ENCODE data around the gene NDUFAF8.
"Not testable (repeated sequence)": the region's sequence is repeated elsewhere in the genome, so short reads cannot be mapped to it uniquely, and the experiment has no call there.

Gene NDUFAF8

DNA sequence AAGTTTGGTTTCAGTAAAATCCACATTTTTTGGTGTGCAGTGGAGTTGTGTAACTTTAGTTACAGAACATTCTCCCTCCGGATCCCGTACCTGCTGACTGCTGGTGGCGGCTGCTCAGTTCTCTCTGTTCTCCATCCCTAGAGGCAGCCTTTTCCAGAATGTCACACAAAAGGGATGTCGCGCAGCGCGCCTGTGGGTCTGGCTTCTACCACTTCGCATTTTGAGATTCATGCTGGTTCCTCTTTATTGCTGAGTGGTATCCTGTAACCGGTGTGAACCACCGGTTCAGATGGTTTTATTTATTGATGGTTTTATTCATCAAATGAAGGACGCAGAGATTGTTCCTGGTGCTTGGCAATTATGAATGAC is 15.4 kb upstream of the NDUFAF8 start:
- peak in 1 of 2 experiments; percentile 26 for DNase-seq

DNA sequence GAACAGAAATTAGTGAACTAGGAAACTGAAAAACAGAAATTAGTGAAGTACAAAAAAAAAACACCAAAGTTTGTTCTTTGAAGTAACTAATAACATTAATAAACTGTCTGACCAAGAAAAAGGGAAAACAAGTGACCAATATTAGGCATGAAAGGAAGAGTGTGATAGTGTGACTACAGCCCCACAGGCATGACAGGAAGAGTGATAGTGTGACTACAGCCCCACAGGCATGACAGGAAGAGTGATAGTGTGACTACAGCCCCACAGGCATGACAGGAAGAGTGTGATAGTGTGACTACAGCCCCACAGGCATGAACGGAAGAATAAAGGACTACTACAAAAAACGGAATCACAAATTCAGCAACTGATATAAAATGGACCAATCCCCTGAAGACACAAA is 11.5 kb upstream of the NDUFAF8 start:
- DNase-seq = not testable (repeated sequence)

DNA sequence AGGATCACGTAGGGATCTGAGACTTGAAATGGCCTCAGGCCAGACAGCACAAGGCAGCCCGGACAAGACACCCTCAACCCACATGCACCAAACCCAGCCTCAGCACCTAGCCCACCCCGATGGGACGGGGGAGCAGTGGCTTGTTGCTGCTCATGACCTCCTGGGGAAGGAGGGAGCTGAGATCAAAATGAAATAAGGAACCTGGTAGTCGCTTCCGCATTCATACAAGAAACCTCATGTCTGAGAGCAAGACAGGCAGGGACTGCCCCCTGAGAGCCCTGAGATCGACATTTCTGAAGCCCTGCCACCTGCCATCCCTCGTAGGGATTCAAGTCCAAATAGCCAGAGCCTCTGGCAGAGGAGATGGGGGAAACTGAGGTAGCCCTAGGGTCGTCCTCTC is 10.7 kb upstream of the NDUFAF8 start:
- no peak for DNase-seq

DNA sequence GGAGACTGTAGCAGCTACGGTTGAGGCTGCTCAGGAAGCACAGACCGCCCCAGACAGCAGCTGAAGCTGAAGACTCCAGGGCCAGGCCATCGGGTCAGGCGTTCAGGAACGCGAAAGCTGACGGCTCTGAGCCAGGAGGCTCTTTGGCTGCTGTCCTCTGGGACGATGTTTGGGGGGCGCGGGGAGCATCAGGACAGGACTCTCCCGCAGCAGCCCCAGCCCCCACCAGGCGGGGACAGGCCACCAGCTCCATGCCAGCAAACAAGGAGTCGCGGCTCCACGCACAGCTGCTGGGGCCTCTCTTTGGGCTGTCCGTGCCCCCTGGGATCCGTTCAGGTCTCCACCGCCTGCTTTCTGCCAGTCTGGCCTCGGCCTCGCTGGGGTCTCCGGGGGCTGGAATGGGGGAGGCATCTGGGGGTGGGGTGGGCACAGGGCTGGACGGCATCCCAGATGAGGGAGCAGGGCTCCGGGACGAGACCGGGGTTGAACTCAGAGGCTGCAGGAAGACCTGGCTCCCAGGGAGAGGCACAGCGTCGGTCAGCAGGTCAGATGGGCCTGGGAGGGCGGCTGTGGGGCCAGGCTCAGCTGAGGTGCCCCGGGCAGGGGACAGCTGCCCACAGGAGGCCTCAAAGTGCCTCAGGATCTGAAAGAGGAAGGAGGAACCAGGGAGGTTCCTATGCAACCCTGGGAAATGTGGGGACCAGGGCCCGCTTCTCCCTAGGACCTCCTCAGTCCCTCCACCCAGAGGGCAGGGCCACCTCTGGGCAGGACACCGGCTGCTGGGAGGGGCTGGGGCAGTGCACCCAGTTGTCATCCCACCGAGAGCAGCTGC is 10.1 kb upstream of the NDUFAF8 start:
- no peak for DNase-seq

DNA sequence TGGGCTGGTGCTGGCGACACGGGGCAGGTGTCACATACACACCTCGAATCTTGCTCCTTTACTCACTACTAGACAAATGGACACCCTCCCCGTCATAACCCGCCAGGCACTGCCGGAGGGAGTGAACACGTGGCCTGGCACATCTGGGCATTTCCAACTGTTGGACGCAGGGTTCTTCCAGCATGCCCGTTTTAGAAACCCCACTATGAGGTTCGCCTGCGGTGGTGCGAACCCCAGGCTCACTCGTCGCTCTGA is 9.5 kb upstream of the NDUFAF8 start:
- no peak for DNase-seq

DNA sequence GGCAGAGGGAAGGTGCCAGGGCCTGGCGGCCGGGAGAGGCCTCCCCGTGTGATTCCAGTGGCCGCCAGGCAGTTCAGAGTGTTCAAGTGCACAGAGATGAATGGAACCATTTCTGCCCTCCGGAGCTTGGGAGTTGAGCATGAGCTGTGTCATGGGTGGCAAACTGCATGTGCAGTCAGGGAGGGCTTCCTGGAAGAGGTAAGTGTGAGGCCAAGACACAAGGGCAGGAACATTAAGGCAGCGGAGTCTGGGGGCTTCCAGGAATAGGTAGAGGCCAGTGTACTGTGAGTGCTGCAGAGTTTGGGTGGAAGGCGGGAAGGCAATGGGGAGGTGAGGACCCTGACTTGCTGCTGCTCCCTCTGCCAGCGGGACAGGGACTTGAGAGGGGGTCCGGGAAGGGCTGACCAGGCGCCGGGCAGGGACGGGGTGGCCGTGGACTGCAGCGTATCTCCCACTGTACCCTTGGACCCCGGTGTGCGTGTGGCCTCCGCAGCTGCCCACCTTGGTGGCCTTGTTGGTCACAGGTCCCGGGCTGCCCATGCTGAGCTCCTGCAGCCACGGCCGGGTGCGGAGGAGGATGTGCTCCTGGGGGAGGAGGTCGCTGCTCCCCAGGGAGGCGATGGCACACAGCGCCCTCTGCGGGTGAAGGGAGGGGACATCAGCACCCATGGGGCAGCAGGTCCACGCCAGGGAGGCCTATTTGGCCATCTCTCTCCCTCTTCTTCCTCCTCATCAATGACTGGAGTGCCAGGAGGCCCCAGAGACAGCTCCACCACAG is 8.9 kb upstream of the NDUFAF8 start:
- DNase-seq = no peak

DNA sequence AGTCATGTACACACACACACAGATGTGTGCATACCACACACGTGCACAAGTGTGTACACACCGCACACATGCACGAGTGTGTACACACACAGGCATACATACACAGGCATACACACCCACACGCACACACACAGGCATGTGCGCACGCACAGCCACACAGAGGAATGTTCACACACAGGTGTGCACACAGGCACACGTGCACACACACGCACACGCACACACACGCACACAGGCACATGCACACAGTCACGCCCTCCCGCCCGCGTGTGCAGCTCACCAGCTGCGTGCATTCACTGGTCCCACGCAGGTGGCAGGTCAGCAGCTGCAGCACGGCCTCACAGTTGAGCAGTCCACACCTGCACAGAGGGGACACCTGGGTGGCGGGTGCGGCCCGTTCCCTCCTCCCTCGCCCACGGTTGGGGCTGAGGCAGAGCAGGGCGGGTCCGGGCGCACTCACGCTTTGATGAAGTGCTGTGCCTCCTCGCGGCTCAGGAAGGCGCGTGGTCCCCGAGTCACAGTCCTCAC is 7.9 kb upstream of the NDUFAF8 start:
- no peak for DNase-seq

DNA sequence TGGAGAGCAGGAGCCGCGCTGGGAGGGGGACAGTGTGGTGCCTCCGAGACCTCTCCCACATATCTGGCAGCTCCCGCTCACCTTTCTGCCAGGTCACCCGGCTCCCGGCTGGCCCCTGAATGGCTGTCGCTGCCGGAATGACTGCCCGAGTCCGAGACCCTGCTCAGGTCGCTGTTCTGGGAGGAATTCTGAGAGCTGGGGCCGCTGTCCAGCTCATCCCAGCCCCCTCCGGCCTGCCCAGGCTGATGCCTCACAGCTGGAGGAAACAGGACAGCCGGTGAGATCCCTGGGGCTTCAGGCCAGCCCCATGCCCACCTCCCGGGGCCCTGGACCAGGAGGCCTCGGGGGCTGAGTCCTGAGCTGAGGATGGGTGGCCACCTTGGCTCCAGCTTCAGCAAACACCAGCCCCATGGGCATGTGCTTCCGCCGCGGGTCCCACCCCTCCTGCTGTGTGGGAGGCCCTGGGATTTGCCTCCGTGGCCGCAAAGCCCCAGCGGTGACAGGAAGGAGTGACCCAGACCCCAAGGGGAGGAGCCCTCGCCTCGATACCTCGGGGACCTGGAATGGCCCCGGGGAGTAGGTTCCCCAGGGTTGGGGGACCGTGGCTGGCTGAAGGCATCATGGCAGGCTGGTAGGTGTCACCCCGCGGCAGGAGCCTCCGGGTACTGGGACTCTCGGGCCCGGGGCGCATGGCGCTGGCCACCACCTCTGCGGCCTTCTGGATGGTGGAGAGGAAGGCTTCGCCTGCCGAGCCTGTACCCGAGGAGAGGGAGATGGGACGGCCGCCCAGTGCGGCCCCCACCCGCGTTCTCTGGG is 7.1 kb upstream of the NDUFAF8 start:
- DNase-seq = no peak

DNA sequence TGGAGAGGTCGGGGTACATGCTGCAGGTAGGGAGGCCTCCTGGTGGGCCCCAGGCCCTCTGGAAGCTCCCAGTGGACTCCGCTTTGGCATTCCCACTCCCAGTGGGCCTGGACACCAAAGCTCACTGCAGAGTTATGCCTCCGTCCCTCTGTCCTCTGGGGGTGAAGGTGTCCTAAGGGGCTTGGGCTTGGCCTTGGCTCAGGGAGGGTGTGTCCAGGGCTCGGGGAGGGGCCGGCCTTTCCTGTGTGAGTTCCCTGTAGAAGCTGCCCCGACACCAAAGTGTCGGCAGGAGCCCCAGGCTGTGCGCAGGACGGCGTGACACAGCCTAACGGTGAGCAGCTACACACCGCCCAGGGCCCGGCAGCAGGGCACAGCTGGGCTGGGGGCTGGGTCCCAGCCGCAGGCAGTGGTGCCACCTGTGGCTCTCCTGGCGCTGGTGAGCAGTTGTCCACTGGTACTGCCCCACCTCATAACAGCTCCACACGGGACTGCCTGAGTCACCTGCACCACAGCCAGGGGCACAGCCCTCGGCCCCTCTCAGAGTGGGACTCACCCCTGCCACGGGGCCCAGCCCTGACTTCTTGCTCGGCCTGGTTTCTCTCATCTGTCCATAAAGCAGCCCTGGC is 6.4 kb upstream of the NDUFAF8 start:
- no peak for DNase-seq

DNA sequence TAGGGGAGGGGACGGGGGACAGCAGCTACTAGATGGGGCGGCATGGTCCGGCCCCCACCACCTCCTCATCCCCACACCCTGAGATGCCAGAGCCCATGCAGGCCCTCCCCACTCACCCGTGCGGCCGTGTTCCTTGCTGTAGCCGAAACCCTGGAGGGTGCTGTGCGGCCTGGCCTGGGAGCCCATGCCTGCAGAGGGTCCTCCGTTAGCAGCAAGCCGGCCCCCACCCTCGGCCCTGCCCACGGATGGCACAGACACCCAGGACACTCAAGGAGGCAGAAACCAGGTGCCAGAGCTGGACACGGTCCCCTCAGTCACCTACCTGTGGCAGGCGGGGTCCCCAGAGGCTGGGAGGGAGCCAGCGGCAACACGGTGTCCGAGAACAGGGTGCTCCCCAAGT is 5.8 kb upstream of the NDUFAF8 start:
- no peak for DNase-seq

DNA sequence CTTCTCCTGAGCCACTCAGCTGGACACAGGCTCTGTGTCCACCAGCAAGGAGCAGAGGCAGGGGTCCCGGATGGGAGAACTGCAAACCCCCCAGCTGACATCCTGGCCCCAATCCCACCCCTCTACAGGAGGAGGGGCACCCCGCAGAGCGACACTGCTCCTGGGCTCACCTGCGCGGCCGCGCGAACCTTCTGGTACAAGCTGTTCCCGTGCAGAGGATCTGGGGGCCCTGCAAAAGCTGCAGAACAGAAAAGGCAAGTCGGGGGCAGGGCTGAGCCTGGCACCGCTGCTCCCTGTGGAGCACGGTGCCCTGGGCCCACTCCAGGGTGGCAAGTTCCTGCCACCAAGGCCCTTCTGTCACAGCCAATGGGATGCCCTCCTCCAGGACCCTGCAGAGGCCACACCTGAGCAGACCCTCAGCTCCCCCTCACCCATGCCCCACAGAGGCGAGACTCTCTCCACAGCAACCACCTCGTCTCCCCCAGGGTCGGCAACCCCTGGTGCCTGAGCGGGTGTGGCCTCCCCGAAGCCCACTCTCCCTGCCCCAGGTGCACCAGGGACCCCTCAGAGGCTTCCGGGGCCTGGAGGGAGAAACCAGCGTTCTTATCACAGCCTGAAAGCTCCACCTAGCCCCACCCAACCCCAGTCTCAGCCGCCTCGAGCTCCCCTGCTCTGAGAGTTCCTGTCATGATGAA is 5.2 kb upstream of the NDUFAF8 start:
- no peak for DNase-seq

DNA sequence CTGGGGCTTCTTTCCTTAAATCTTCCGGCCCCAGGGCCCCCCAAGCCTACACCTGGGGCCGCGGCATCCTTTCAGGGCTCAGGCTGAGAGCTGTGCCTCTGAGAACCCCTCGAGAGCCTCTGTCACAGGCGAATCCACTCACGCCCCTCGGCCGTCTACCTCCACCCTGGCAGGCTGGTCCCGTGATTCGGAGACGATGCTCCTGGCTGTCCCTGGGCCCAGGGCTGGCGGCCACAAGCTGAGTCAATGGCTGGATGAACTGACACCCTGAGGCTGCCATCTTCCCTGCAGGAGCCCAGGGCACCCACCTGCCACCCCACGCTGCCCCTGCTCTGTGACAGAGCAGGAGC is 4.6 kb upstream of the NDUFAF8 start:
- no peak for DNase-seq

DNA sequence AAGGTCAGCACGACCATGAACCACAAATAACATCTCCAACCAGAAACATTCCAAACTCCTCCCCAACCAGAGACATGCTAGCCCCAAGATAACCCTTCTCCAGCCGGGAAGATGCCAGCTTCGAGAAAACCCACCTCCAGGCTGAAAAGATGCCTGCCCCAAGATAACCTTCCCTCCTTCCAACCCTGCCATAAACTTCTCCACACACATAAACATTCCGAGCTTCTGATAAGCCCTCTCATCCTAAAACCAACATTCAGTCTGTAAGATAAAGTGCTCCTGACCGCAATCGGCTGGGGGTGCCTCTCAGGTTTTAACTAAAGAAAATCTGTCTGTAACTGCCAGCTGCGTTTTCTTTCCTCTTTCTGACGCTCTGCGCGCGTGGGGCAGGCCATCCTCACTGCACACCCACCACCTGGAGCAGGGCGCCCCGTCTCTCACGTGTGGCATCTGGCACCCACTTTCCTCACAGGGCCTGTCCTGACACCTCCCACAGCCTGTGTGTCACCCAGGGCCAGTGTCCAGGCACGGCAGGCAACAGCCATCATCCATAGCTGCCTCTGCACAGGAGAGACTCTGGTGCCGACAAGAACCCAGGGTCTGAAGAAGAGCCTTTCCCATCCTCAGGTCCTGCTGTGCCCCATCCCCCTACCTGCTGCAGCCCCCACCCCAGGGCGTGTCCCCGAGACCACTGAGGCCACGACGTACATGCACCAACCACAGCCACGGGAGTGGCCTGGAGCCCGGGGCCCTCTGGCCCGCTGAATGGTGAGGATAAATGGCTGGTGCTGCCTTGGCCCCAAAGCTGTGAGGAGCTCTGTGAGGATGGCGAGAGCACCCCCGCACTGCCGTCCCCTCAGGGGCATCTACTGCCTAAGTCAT is 3.9 kb upstream of the NDUFAF8 start:
- no peak for DNase-seq

DNA sequence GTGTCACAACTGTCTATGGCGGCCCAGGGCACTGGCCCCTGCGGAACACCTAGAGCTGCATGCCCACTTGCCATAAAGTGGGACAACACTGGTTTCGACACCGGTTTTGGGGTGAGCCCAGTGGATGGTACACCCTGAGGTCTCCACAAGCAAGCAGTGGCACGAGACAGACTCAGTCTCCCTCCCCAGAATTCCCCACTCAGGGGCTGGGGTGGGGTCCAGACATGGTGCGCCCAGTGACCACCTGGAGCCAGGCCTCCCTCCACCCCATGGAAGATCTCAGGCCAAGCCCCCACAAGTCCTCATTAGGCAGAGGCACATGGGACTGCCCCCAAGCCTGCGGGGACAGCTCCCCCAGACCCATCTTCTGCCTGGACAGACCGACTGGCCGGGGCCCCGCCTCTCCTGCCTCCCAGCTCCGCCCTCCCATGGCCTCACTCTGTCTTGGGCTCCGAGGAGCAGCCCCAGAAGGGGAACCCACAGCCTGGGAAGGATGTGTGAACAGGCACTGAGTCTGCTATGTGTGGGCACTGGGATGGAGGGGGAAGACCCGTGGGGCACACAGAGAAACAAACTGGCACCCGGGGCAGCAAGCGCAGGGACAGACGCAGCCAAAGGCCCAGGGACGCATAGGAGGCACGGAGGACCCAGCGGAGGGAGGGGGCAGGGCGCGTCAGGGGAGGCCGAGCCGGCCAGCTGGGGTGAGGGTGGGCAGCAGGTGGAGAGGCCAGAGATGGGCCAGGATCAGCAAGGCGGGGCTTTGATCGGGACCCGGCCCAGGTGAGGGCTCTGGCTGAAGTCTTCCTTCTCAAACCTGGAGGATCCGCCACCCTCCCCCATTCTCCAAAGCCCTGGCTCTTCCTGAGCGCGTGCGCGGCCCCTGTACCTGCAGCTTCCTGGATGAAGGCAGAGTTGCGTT is 3.0 kb upstream of the NDUFAF8 start:
- DNase-seq = no peak

DNA sequence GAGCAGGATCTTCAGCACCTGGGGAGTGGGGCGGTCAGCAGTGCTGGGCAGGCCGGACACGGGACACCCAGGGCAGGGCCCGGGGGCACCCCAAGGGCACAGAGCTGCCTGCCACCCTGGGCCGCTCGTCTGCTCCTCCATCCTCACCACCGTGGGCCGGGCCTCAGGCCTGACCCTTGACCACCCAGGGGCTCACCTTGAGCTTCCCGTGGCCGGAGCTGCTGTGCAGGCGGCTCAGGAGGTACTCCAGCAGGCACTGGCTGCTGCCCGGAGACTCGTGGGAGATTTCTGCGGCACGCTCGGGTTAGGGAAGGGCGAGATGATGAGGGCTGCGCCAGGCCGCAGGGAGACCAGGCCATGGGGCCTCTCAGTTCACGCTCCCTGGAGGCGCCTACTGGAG is 2.3 kb upstream of the NDUFAF8 start:
- DNase-seq = no peak

DNA sequence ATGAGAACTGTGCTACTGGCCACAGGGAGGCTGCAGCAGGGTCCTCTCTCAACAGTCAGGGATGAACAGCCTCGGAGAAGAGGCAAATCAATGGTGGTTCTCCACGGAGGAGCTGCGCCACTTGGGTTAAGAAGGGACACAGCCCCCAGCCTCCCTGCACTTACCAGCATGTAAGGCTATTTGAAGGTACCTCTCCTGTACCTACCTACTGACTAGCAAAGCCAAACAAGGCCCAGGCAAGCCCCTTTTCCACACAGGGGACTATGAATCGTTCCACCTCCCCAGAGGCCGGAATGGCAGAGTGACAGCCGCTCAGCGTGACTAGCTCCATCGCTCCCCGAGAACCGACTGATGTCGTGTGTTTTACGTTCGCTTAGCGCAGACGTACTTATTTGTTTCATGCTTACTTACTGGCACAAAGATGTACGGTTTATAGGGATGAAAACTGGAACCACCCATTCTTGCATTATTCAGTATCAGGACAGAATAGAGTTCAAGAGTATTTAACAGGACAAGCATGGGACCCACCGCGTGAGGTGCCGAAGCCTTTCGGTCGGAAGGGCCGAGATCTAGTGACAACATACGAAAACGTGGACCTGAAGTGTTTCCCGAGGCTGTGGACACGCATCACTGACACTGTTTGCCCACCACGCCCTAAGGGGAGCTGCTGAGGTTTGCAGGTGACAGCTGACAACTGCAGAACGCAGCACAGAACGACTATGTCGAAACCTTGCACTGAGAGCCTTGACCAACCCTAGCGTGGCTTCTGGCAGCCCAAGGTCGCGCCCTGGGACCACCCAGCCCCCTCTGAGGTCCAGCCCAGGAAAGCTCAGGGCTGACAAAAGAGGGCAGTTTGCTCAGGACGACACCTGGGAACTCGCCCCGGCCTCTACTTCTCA is 1.3 kb upstream of the NDUFAF8 start:
- no peak for DNase-seq

DNA sequence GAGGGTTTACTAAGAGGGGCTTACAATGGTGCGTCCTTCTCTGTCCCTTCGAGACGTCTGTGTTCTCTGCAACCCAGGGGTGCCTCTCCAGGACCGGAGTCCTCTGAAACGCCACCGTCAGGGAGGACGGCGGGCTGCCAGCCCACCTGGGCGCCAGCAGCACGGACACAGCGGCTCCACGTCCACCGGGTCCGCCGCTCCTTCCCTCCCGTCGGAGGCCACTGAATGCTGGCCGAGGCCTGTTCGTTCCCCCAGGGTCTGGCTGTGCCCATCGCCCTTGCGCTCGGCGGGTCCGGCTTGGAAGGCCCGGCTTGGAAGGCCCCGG is 666 bp upstream of the NDUFAF8 start:
- no peak for DNase-seq

DNA sequence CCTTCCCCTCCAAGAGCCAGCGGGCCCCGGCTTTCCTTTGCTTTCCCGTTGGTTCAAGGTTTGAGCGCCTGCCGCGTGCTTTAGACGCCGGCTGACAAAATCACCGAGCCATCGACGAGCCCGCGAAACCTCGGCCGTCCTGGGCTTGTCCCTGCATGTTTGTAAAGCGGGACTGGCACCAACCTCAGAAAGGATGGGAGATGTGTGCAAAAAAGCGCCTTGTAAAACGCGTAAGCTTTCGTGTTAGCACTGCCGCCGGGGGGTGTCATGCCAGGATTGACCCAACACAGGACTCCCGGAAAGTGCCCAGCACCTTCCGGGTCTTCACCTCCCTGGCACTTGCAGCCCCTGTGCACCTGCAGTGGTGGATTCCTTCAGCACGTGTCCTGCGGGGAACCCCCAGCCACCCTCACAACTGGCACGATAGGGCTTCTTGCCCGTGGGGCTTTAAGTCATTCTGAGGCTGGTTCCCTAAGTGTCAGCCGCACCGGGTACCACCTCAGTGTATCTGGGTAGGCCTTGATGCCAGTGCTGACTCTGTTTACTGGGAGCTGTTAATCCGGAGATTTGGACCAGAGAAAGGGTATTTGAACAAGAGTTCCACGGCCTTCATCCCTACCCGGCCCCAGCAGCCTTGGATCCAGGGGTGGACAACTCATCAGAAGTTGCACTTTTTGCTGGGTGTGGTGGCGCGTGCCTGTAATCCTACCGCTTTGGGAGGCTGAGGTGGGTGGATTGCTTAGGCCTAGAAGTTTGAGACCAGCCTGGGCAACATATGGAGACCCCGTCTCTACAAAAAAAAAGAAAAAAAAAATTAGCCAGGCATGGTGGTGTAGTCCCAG is 817 bp downstream of the NDUFAF8 start:
- peak in 1 of 2 experiments; percentile 21 for DNase-seq

DNA sequence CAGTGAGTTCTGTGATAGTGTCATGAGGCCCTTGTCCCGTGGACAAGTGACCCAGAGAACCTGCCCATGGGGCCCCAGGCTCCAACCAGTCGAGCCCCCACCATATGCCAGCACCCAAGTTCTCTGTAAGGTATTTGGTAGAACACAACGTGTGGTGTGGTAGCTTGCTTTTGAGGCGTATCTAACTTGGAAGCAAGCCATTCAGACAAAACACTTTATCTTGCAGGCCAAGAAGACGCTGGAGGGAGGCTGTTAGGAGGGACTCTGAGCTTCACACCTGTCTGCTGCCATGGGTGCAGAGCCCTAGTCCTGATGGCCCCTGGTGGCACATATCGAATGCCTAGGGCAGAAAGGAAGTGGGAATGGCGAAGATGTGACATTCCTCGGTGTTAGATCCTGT is 1.6 kb downstream of the NDUFAF8 start:
- DNase-seq = no peak

Data from NCI-H2081 (cell line).